ENCODE data around the gene CHST10.

CHST10 gene

DNA sequence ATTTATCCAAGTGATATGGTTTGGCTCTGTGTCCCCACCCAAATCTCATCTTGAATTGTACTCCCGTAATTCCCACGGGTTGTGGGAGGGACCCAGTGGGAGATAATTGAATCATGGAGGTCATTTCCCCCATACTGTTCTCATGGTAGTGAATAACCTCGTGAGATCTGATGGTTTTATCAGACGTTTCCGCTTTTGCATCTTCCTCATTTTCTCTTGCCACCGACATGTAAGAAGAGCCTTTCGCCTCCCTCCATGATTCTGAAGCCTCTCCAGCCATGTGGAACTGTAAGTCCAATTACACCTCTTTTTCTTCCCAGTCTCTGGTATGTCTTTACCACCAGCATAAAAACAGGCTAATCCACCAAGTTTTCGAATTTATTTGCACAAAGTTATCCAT is 20.3 kb upstream of the CHST10 start:
- no peak for DNase-seq (ENCODE audit: extremely low read depth, low read depth)
- no peak overlapping the region for H3K4me3 ChIP-seq (replicated peaks; ENCODE audit: low read depth, low read length)
- TF ChIP-seq, protein P1, sequence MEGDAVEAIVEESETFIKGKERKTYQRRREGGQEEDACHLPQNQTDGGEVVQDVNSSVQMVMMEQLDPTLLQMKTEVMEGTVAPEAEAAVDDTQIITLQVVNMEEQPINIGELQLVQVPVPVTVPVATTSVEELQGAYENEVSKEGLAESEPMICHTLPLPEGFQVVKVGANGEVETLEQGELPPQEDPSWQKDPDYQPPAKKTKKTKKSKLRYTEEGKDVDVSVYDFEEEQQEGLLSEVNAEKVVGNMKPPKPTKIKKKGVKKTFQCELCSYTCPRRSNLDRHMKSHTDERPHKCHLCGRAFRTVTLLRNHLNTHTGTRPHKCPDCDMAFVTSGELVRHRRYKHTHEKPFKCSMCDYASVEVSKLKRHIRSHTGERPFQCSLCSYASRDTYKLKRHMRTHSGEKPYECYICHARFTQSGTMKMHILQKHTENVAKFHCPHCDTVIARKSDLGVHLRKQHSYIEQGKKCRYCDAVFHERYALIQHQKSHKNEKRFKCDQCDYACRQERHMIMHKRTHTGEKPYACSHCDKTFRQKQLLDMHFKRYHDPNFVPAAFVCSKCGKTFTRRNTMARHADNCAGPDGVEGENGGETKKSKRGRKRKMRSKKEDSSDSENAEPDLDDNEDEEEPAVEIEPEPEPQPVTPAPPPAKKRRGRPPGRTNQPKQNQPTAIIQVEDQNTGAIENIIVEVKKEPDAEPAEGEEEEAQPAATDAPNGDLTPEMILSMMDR (IDR thresholded peaks at IDR 0.05; ENCODE audit: low read depth, low read length, missing control alignments) = no peak

DNA sequence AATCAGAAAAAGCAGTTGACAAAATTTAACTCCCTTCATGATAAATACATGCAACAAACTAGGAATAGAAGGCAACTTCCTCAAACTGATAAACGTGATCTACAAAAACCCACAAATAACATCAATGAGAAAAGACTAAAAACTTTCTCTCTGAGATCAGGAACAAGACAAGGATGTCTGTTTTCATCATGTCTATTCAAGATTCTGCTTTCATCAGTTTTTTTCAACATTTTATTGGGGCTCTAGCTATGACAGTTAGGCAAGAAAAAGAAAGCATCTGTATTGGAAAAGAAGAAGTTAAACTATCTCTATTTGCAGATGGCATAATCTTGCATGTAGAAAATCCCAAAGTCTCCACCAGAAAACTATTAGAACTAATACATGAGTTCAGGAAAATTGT is 12.3 kb upstream of the CHST10 start:
- H3K4me3 ChIP-seq (replicated peaks; ENCODE audit: low read depth, low read length) = no peak overlapping the region
- DNase-seq (ENCODE audit: extremely low read depth, low read depth) = no peak
- TF ChIP-seq, protein P1 (IDR thresholded peaks at IDR 0.05; ENCODE audit: low read depth, low read length, missing control alignments) = no peak

GRCh38 chr2:100427627-100428258 is 10.3 kb upstream of the CHST10 start:
- TF ChIP-seq, protein P1 (IDR thresholded peaks at IDR 0.05; ENCODE audit: low read depth, low read length, missing control alignments) = no peak
- no peak overlapping the region for H3K4me3 ChIP-seq (replicated peaks; ENCODE audit: low read depth, low read length)
- no peak for DNase-seq (ENCODE audit: extremely low read depth, low read depth)

DNA sequence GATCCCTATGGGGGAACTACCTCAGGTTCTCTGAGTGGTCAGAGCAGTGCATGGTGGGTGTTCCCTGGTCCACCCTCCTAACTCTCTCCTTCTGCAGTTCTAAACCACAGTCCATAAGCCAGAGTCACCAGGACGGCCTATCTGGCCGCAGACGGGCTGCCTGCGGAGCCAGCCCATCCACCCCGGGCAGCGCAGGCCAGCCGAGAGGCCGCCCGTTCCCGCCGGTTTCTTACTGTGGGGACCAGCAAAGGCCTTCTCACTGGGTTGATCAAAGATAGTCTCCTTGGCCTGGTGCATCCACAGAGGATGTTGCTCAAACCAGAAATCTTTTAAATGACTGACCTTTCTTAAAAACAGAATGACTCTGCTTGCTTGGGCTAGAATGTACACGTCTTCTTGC is 9.6 kb upstream of the CHST10 start:
- TF ChIP-seq, protein P1 (IDR thresholded peaks at IDR 0.05; ENCODE audit: low read depth, low read length, missing control alignments) = no peak
- no peak overlapping the region for H3K4me3 ChIP-seq (replicated peaks; ENCODE audit: low read depth, low read length)
- no peak for DNase-seq (ENCODE audit: extremely low read depth, low read depth)

DNA sequence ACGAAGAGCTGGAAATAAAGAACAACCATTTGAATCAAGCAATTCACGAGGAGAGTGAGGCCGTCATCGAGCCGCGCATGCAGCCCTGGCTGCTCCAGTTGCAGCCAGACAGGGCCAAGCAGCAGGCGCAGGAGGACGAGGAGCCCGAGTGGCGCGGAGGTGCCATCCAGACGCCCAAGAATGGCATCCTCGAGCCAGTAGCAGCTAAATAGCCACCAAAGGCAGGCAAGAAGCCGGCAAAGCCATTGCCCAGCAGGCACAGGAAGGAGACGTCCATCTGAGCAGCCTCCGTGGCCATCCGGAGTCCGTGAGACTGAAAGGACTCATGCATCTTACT is 8.9 kb upstream of the CHST10 start:
- H3K4me3 ChIP-seq (replicated peaks; ENCODE audit: low read depth, low read length) = no peak overlapping the region
- TF ChIP-seq, protein P1 (IDR thresholded peaks at IDR 0.05; ENCODE audit: low read depth, low read length, missing control alignments) = no peak
- DNase-seq (ENCODE audit: extremely low read depth, low read depth) = no peak

DNA sequence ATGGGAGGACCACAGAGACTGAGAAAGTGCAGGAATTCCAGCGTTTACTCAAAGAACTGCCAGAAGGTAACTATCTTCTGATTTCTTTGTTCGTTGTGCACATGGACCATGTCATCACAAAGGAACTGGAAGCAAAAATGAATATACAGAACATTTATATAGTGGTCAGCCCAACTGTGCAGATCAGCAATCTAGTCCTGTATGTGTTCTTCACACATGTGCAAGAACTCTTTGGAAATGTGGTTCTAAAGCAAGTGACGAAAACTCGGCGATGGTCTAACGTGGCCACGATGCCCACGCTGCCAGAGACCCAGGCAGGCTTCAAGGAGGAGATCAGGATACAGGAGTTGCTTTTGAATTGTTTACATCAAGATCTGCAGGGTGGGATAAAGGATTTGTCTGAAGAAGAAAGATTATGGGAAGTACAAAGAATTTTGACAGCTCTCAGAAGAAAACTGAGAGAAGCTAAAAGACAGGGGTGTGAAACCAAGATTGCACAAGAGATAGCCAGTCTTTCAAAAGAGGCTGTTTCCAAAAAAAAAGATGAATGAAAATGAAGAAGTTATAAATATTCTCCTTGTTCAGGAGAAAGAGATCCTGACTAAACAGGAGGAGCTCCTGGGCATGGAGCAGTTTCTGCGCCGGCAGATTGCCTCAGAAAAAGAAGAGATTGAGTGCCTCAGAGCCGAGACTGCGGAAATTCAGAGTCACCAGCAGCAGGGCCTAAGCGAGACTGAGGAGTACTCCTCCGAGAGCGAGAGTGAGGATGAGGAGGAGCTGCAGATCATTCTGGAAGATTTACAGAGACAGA is 8.3 kb upstream of the CHST10 start:
- TF ChIP-seq, protein P1 (IDR thresholded peaks at IDR 0.05; ENCODE audit: low read depth, low read length, missing control alignments) = no peak
- H3K4me3 ChIP-seq (replicated peaks; ENCODE audit: low read depth, low read length) = no peak overlapping the region
- no peak for DNase-seq (ENCODE audit: extremely low read depth, low read depth)
